ENCODE data around the gene ISG20.

The ISG20 gene

DNA sequence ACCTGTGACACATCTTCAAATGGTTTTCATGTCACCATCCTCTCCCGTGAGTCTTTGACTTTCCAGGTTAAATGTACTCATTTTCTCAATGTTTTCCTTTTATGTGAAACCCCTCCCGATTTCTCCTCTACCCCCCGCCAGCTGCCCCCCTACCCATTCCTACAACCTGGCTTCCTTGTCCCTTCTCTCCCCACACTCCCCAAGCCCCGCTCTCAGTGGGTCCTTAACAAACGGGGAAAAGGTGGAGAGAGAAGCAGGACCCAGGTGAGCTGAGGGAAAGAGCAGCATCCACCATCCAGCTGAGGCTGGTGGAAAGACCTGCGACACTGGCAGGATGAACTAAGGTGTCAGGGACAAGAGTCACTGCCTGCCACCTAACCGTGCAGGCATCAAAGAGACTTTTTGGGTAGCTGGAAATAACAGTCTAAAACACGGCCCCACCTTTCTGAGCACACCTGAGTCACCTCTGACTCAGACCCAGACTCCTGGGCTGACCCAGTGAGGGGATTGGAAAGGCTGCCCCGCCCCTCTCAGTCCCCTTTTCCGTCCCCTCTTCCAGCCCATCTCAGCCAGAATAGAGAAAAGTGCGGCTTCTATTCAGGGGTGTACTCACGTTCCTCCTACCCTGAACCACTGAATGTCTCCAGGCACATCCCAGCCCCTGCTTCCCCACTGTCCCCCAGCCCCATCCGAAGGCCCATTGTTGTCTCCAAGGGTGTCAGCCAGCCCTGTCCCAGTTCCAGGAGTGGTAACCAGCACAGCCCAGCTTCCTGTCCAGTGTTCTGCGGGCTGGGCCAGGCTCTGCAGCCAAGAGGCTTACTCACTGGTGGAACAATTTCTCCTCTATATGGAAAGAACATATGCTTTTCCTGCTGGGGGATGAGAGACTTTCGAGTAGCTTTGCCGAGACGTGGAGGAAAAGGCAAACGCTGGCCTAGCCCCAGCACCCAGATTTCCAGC lies 20.4 kb downstream of the ISG20 start:
- TF ChIP-seq, protein P1, sequence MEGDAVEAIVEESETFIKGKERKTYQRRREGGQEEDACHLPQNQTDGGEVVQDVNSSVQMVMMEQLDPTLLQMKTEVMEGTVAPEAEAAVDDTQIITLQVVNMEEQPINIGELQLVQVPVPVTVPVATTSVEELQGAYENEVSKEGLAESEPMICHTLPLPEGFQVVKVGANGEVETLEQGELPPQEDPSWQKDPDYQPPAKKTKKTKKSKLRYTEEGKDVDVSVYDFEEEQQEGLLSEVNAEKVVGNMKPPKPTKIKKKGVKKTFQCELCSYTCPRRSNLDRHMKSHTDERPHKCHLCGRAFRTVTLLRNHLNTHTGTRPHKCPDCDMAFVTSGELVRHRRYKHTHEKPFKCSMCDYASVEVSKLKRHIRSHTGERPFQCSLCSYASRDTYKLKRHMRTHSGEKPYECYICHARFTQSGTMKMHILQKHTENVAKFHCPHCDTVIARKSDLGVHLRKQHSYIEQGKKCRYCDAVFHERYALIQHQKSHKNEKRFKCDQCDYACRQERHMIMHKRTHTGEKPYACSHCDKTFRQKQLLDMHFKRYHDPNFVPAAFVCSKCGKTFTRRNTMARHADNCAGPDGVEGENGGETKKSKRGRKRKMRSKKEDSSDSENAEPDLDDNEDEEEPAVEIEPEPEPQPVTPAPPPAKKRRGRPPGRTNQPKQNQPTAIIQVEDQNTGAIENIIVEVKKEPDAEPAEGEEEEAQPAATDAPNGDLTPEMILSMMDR (IDR thresholded peaks at IDR 0.05; ENCODE audit: low read depth, low read length, missing control alignments): no peak
- H3K4me3 ChIP-seq (replicated peaks; ENCODE audit: low read depth, low read length): no peak overlapping the region
- DNase-seq (ENCODE audit: extremely low read depth, low read depth): no peak

DNA sequence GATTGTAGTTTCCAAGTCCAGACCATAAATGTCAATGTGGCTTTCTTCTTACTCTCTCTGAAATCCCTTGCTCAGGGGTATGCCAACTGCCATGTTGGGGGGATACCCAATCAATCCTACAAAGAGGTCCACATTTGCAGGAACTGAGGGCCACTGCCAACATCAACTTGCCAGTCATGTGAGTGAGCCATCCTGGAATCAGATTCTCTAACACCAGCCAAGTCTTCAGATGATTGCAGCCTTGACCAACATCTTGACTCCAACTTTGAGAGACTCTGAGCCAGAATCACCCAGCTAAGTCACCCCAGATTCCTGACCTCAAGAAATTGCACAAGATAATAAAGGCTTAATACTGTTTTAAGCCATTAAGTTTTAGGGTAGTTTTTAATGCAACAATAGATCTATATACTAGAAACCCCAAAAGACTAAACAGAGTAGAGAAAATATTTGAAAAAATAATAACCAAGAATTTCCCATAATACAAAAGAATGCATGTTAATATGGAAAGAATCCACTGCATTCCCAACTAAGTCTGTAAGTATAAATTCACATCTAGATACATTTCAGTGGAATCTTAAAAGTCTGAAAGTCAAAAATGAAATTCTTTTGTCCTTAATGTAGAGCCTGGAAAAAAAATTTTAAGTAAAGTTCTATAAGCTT lies 22.4 kb downstream of the ISG20 start:
- TF ChIP-seq, protein P1 (IDR thresholded peaks at IDR 0.05; ENCODE audit: low read depth, low read length, missing control alignments): no peak
- no peak for DNase-seq (ENCODE audit: extremely low read depth, low read depth)
- no peak overlapping the region for H3K4me3 ChIP-seq (replicated peaks; ENCODE audit: low read depth, low read length)

DNA sequence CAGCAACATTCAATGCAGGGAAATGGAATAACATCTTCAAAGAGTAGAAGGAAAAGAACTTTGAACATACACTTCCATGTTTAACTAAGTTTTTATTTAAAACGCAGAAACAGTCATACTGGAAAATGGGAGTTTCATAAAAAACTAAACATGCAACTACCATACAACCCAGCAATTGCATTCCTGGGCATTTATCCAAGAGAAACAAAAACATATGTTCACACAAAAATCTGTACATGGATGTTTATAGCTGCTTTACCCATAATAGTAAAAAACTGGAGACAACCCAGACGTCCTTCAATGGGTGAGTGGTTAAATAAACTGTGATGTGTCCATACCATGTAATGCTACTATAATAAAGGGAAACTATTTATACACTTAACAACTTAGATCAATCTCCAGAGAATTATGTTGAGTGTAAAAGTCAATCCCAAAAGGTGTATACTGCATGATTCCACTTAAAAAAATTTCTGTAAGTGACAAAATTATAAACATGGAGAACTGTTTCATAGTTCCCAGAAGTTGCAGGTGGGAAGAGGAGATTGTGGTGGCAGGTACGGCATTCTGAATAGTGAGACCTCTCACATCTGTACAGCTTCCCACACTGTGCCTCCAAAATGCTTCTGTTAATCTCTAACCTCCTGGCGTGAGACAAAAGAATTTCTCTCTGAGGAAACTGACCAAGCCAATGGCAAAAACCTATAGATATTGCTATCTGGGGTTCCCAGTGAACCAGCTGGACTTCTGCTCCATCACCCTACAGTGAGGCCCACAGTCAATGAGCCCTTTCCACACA lies 23.1 kb downstream of the ISG20 start:
- DNase-seq (ENCODE audit: extremely low read depth, low read depth): no peak
- TF ChIP-seq, protein P1 (IDR thresholded peaks at IDR 0.05; ENCODE audit: low read depth, low read length, missing control alignments): no peak
- no peak overlapping the region for H3K4me3 ChIP-seq (replicated peaks; ENCODE audit: low read depth, low read length)

DNA sequence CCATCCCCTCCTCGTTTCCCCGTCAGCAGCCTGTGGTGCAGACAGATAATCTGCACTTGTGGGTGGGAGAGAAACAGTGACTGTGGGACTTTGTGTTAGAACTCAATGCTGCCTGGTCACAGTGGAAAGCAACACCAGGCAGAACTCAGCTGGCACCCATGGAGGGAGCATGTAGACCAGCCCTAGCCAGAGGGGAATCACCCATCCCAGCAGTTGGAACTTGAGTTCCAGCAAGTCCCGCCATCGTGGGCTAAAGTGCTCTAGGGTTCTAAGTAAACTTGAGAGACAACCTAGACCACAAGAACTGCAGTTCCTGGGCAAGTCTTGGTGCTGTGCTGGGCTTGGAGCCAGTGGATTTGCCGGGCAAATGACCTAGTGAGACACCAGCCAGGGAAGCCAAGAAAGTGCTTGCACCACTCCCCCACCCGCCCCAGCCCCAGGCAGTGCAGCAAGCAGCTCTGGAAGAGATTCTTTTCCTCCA lies 24.4 kb downstream of the ISG20 start:
- TF ChIP-seq, protein P1 (IDR thresholded peaks at IDR 0.05; ENCODE audit: low read depth, low read length, missing control alignments): no peak
- no peak overlapping the region for H3K4me3 ChIP-seq (replicated peaks; ENCODE audit: low read depth, low read length)
- DNase-seq (ENCODE audit: extremely low read depth, low read depth): no peak

DNA sequence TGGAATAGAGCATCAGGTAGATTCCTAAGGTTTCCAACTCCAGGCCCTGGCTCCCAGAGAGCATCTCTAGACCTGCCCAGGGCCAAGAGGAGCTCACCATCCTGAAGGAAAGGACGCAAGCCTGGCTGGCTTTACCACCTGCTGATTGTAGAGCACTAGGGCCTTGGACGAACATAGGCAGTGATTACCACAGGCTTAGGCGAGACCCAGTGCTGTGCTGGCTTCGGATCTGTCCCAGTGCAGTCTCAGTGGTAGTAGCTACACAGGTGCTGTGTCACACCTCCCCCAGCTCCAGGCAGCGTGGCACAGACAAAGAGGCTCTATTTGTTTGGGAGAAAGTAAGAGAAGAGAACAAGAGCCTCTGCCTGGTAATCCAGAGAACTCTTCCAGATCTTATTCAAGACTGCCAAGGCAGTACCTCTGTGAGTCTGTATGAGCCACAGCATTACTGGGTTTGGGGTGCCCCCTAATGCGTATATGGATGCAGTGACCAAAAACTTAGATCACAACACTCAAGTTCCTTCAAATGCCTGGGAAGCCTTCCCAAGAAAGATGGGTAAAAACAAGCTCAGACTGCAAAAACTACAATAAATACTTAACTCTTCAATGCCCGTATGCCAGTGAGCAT lies 25.4 kb downstream of the ISG20 start:
- H3K4me3 ChIP-seq (replicated peaks; ENCODE audit: low read depth, low read length): no peak overlapping the region
- DNase-seq (ENCODE audit: extremely low read depth, low read depth): no peak
- TF ChIP-seq, protein P1 (IDR thresholded peaks at IDR 0.05; ENCODE audit: low read depth, low read length, missing control alignments): peak; percentile 19

DNA sequence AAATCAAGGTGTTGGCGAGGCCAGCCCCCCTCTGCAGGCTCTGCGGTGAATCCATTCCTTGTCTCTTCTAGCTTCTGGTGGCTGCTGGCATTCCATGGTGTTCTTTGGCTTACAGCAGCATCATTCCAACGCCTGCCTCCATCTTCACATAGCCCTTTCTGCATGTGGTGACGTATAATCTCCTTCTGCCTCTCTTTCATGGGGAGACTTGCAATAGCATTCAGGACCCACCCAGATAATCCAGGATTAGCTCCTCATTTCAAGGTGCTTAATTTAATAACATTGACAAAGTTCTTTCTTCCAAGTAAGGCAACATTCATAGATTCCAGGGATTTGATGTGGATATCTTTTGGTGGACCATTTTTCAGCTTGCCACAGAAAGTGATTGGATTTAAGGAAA lies 35.8 kb downstream of the ISG20 start:
- no peak for DNase-seq (ENCODE audit: extremely low read depth, low read depth)
- H3K4me3 ChIP-seq (replicated peaks; ENCODE audit: low read depth, low read length): no peak overlapping the region
- TF ChIP-seq, protein P1 (IDR thresholded peaks at IDR 0.05; ENCODE audit: low read depth, low read length, missing control alignments): no peak

All from HFF-Myc (cell line).